Ascending aorta (tissue), 2 donors: ENCODE data around the gene SH3BP2. TPM values are rescaled to one million over a fixed set of nuclear protein-coding genes. Genes with fewer than 3 reads are reported as not detected.

ENCODE experiments used
- DNase-seq, 2 donors: peaks; one replicate each; pipeline ENCODE4 v3.0.0-alpha.2; 2019; ENCODE audit warnings: low spot score in 2 of 2
- H3K27ac ChIP-seq, 2 donors: fragments of 200-600 bp; sonication (generic); one replicate each; pipeline ENCODE4 v1.5.1; 2016 to 2017; ENCODE audit warnings: mild to moderate bottlenecking in 1 of 2
- H3K27me3 ChIP-seq: fragments of 200-600 bp; sonication (generic); one replicate; pipeline ENCODE4 v1.5.1; 2017
- H3K36me3 ChIP-seq, 2 donors: fragments of 200-600 bp; sonication (generic); one replicate each; pipeline ENCODE4 v1.5.1; 2016
- H3K4me1 ChIP-seq, 2 donors: fragments of 200-600 bp; sonication (generic); one replicate each; pipeline ENCODE4 v1.5.1; 2016 to 2017; ENCODE audit warnings: mild to moderate bottlenecking in 1 of 2
- H3K4me3 ChIP-seq, 2 donors: fragments of 200-600 bp; sonication (generic); one replicate each; pipeline ENCODE4 v1.5.1; 2016 to 2017; ENCODE audit warnings: mild to moderate bottlenecking in 1 of 2
- H3K9me3 ChIP-seq, 2 donors: fragments of 200-600 bp; sonication (generic); one replicate each; pipeline ENCODE4 v1.5.1; 2016
- CTCF ChIP-seq, 3 experiments: fragments of 200-600 bp in 2 of 3; fragments of 450-650 bp in 1 of 3; sonication (generic) in 2 of 3; IDR thresholded peaks; one replicate each; pipeline ENCODE4 v1.5.1; 2016 to 2019; ENCODE audit warnings: antibody characterized with exemption in 3 of 3, mild to moderate bottlenecking in 1 of 3, moderate library complexity in 1 of 3
- intact Hi-C: fragments of 100-400 bp; cut with DNase I; formaldehyde crosslinking; loops from one replicate; pipeline ENCODE4 v1.15.1; 2023
- total RNA-seq: library from RNA; depleted of rRNA; stranded (reverse); fragments of >200 nt; gene quantifications from one replicate; pipeline ENCODE4 v1.1.0, GENCODE V29; 2016

The SH3BP2 gene
- total RNA-seq, 1 donor from 2014 or later: 70.6 TPM

DNA sequence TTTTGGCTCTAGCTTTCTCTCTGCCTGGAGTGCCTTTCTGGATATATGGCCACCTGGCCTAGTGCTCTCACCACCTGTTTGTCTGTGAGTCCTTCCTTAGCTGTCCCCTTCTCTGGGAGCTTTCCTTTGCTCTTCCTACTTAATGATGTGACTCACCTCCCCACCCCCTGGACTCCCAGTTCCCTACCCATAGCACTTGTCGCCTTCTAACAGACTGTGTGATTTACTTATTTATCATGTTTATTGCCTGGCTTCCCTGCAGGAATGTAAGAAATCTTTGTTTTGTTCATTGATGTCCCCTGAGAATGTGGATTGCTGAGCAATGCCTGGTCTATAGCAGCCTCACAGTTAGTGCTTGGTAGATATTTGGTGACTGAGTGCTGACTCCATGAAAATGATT lies 69.6 kb downstream of the SH3BP2 start:
- H3K27me3 ChIP-seq: no peaks in the 10 kb centered on the region
- no peaks in the 10 kb centered on the region for H3K9me3 ChIP-seq
- H3K36me3 ChIP-seq: no peaks in the 10 kb centered on the region
- no peak for DNase-seq
- intact Hi-C loops: no loop called here
- H3K27ac ChIP-seq: peak overlapping the region in 1 of 2 donors; percentile 53
- no peak for TF ChIP-seq CTCF (IDR thresholded peaks at IDR 0.05)
- H3K4me1 ChIP-seq: peaks cover 22 to 79% of the 10 kb centered on the region in 2 donors
- no peak overlapping the region for H3K4me3 ChIP-seq

GRCh38 chr4:2863649-2864048 lies 70.8 kb downstream of the SH3BP2 start:
- H3K4me3 ChIP-seq: no peak overlapping the region
- peaks cover 30 to 84% of the 10 kb centered on the region in 2 donors for H3K4me1 ChIP-seq
- H3K9me3 ChIP-seq: no peaks in the 10 kb centered on the region
- H3K36me3 ChIP-seq: no peaks in the 10 kb centered on the region
- no peak overlapping the region for H3K27ac ChIP-seq
- intact Hi-C loops: no loop called here
- no peak for DNase-seq
- no peaks in the 10 kb centered on the region for H3K27me3 ChIP-seq
- no peak for TF ChIP-seq CTCF (IDR thresholded peaks at IDR 0.05)

GRCh38 chr4:2865196-2865780 lies 72.4 kb downstream of the SH3BP2 start:
- Histone ChIP-seq H3K4me1 (peaks cover 33 to 84% of the 10 kb centered on the region in 2 donors), H3K27me3 (no peaks in the 10 kb centered on the region), H3K36me3 (no peaks in the 10 kb centered on the region), H3K27ac (no peak overlapping the region), H3K9me3 (no peaks in the 10 kb centered on the region), H3K4me3 (no peak overlapping the region)
- no peak for DNase-seq
- no peak for TF ChIP-seq CTCF (IDR thresholded peaks at IDR 0.05)
- intact Hi-C loops: no loop called here

DNA sequence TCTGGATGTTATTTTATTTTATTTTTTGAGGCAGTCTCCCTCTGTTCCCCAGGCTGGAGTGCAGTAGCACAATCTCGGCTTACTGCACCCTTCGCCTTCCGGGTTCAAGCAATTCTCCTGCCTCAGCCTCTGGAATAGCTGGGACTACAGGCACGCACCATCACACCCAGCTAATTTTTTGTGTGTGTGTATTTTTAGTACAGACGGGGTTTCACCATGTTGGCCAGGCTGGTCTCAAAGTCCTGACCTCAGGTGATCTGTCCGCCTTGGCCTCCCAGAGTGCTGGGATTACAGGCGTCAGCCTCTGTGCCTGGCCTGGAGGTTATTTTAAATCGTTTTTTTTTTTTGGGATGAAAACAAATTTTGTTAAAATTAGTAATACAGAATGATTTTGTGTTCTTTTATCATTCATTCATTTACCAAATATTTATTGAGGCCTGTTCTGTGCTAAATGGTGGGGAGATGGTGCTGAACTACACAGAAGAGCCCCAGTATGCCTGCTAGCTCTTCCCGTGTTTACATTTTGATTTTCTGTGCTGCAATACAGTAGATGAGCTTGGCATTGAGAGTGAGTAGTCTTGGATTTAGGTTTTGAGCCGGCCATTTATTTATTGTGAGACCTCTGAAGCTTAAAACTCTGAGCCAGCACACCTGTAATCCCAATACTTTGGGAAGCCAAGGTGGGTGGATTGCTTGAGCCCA lies 73.4 kb downstream of the SH3BP2 start:
- intact Hi-C loops: no loop called here

GRCh38 chr4:2866891-2867290 lies 74.0 kb downstream of the SH3BP2 start:
- no peak overlapping the region for H3K4me3 ChIP-seq
- H3K27me3 ChIP-seq: no peaks in the 10 kb centered on the region
- no peak for DNase-seq
- TF ChIP-seq CTCF (IDR thresholded peaks at IDR 0.05): no peak
- peak overlapping the region in 1 of 2 donors; percentile 27 for H3K27ac ChIP-seq
- intact Hi-C loops: no loop called here
- H3K4me1 ChIP-seq: peaks cover 23 to 70% of the 10 kb centered on the region in 2 donors
- H3K36me3 ChIP-seq: no peaks in the 10 kb centered on the region
- no peaks in the 10 kb centered on the region for H3K9me3 ChIP-seq

More for the DNA sequence above, 73.4 kb downstream of the SH3BP2 start:
- H3K4me3 ChIP-seq: no peak overlapping the region
- no peaks in the 10 kb centered on the region for H3K27me3 ChIP-seq
- no peaks in the 10 kb centered on the region for H3K36me3 ChIP-seq
- H3K9me3 ChIP-seq: no peaks in the 10 kb centered on the region
- TF ChIP-seq CTCF (IDR thresholded peaks at IDR 0.05): no peak
- H3K4me1 ChIP-seq: peaks cover 26 to 76% of the 10 kb centered on the region in 2 donors
- no peak for DNase-seq
- no peak overlapping the region for H3K27ac ChIP-seq
